ENCODE results near the gene SP110.

Gene SP110

GRCh38 chr2:230135130-230135525, 84.7 kb downstream of the SP110 start:
- TF ChIP-seq CTCF (IDR thresholded peaks at IDR 0.05; ENCODE audit: low read depth, low read length, missing control alignments): no peak
- in situ Hi-C loops (cut with HindIII; ENCODE audit: low sequenced_read_pairs): no loop called here
- no peak for DNase-seq (ENCODE audit: low read depth)
- H3K4me3 ChIP-seq (ENCODE audit: low read depth, low read length): no peak overlapping the region

- no peak for TF ChIP-seq CTCF (IDR thresholded peaks at IDR 0.05; ENCODE audit: low read depth, low read length, missing control alignments)
- no peak overlapping the region for H3K4me3 ChIP-seq (ENCODE audit: low read depth, low read length)
- in situ Hi-C loops (cut with HindIII; ENCODE audit: low sequenced_read_pairs): no loop called here
- DNase-seq (ENCODE audit: low read depth): no peak
Observed at GRCh38 chr2:230134496-230135129, 85.2 kb downstream of the SP110 start.

GRCh38 chr2:230131366-230131765, 88.4 kb downstream of the SP110 start:
- H3K4me3 ChIP-seq (ENCODE audit: low read depth, low read length): no peak overlapping the region
- in situ Hi-C loops (cut with HindIII; ENCODE audit: low sequenced_read_pairs): no loop called here
- no peak for TF ChIP-seq CTCF (IDR thresholded peaks at IDR 0.05; ENCODE audit: low read depth, low read length, missing control alignments)
- no peak for DNase-seq (ENCODE audit: low read depth)

GRCh38 chr2:230130668-230131364, 89.0 kb downstream of the SP110 start:
- in situ Hi-C loops (cut with HindIII; ENCODE audit: low sequenced_read_pairs): no loop called here
- TF ChIP-seq CTCF (IDR thresholded peaks at IDR 0.05; ENCODE audit: low read depth, low read length, missing control alignments): no peak
- no peak overlapping the region for H3K4me3 ChIP-seq (ENCODE audit: low read depth, low read length)
- DNase-seq (ENCODE audit: low read depth): no peak

GRCh38 chr2:230129343-230129742, 90.4 kb downstream of the SP110 start:
- no peak for DNase-seq (ENCODE audit: low read depth)
- no peak overlapping the region for H3K4me3 ChIP-seq (ENCODE audit: low read depth, low read length)
- in situ Hi-C loops (cut with HindIII; ENCODE audit: low sequenced_read_pairs): no loop called here
- TF ChIP-seq CTCF (IDR thresholded peaks at IDR 0.05; ENCODE audit: low read depth, low read length, missing control alignments): no peak

- DNase-seq (ENCODE audit: low read depth): peak; percentile 16
- in situ Hi-C loops (cut with HindIII; ENCODE audit: low sequenced_read_pairs): no loop called here
- TF ChIP-seq CTCF (IDR thresholded peaks at IDR 0.05; ENCODE audit: low read depth, low read length, missing control alignments): no peak
Observed at GRCh38 chr2:230128623-230129342, 91.0 kb downstream of the SP110 start.

More at GRCh38 chr2:230128623-230129342, 91.0 kb downstream of the SP110 start:
- no peak overlapping the region for H3K4me3 ChIP-seq (ENCODE audit: low read depth, low read length)

Measured in astrocyte of the cerebellum (primary cell).